GM13977 (cell line): ENCODE data around the gene GPR142.

Experiments
- DNase-seq: peaks from one replicate; pipeline ENCODE4 v3.0.0; 2012; ENCODE audit warnings: low spot score
- CTCF ChIP-seq: IDR thresholded peaks from 2 replicates; pipeline ENCODE4 v1.5.1; 2012; ENCODE audit warnings: mild to moderate bottlenecking, control low read depth; ENCODE audit not compliant: insufficient read depth; ENCODE audit errors: extremely low read depth, missing control alignments
- in situ Hi-C: fragments of 300-500 bp; cut with MboI; formaldehyde crosslinking; loops from one replicate; pipeline ENCODE4 v1.12.0; 2022; ENCODE audit warnings: low sequenced_read_pairs, low pct_unique_long_range_greater_than_20kb, mixed read lengths, inconsistent platforms; ENCODE audit not compliant: unreplicated experiment

The GPR142 gene

GRCh38 chr17:74350486-74350885 is 16.8 kb upstream of the GPR142 start:
- in situ Hi-C loops: loop anchor here (10.0 kb wide), 1 partner anchor 46 kb away; no protein-coding TSS in a partner anchor
- TF ChIP-seq CTCF: no peak
- no peak for DNase-seq

- DNase-seq: no peak
- no peak for TF ChIP-seq CTCF
- in situ Hi-C loops: loop anchor here (10.0 kb wide), 1 partner anchor 47 kb away; no protein-coding TSS in a partner anchor
Observed at GRCh38 chr17:74351552-74352210, 15.6 kb upstream of the GPR142 start.

GRCh38 chr17:74353446-74354060 is 13.8 kb upstream of the GPR142 start:
- no peak for DNase-seq
- no peak for TF ChIP-seq CTCF
- in situ Hi-C loops: loop anchor here (10.0 kb wide), 1 partner anchor 49 kb away; no protein-coding TSS in a partner anchor

- peak; percentile 88 for DNase-seq
- TF ChIP-seq CTCF: peak; percentile 93
- in situ Hi-C loops: loop anchor here (10.0 kb wide), 1 partner anchor 49 kb away; no protein-coding TSS in a partner anchor
Observed at GRCh38 chr17:74354123-74354522, 13.2 kb upstream of the GPR142 start.

- in situ Hi-C loops: loop anchor here (10.0 kb wide), 1 partner anchor 50 kb away; no protein-coding TSS in a partner anchor
- no peak for DNase-seq
- no peak for TF ChIP-seq CTCF
Observed at GRCh38 chr17:74354561-74354960, 12.7 kb upstream of the GPR142 start.

- DNase-seq: no peak
- no peak for TF ChIP-seq CTCF
- in situ Hi-C loops: loop anchor here (10.0 kb wide), 1 partner anchor 50 kb away; no protein-coding TSS in a partner anchor
Observed at GRCh38 chr17:74355065-74355464, 12.2 kb upstream of the GPR142 start.
